GM18499 (cell line): ENCODE data around the gene SLC34A3.
"Not testable (repeated sequence)": the region's sequence is repeated elsewhere in the genome, so short reads cannot be mapped to it uniquely, and the experiment has no call there.

ENCODE experiments used
- ATAC-seq: cut with Tn5 transposase; IDR thresholded peaks from one replicate; pipeline ENCODE4 v1.9.1; 2021; ENCODE audit warnings: moderate number of reproducible peaks; ENCODE audit not compliant: insufficient read depth, unreplicated experiment

The SLC34A3 gene

DNA sequence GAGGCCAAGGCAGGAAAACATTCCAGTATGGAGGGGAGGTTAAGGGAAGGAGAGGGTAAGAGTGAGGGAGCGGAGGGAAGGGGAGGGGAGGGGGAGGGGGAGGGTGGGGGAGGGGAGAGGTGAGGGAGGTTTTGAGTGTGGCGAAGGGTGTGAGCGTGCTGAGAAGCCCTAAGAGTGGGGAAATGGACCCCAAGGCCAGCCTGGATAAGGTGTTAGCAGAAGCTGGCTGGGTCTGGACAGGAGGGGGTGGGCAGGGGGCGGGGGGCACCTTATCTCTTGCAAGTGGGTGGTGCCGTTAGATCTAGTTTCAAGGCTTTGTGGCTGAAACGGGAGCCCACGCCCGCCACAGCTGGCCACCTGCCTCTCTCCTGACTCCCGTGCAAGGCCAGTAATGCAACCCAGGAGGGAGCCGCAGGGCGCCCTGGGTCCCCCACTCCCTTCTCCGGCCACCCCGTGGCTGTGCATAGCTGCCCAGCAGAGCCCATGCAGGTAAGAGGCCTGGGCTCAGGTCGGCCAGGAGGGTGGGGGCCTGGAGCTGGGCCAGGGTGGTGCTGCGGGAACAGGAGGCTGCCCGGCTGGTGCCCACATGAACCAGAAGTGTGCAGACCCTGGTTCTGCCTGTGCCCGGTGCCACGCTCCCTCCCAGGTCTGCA, 2.7 kb upstream of the SLC34A3 start:
- ATAC-seq: no peak

DNA sequence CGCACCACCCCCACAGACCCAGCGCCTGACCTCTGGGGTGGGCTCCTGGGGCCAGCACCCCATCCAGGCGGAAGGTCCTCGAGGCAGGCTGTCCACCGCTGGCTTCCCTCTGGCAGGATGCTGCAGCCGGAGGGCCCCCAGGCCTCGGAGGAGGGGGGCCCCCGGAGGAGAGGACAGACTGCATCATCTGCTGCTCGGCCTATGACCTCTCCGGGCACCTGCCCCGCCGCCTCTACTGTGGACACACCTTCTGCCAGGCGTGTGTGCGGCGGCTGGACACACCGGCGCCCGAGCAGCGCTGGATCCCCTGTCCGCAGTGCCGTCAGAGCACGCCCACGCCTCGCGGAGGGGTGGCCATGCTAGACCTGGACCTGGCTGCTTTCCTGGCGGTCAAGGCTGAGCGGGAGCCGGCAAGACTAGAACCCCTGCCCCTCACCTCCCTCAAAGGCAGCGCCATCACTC, 2.2 kb upstream of the SLC34A3 start:
- ATAC-seq: no peak

DNA sequence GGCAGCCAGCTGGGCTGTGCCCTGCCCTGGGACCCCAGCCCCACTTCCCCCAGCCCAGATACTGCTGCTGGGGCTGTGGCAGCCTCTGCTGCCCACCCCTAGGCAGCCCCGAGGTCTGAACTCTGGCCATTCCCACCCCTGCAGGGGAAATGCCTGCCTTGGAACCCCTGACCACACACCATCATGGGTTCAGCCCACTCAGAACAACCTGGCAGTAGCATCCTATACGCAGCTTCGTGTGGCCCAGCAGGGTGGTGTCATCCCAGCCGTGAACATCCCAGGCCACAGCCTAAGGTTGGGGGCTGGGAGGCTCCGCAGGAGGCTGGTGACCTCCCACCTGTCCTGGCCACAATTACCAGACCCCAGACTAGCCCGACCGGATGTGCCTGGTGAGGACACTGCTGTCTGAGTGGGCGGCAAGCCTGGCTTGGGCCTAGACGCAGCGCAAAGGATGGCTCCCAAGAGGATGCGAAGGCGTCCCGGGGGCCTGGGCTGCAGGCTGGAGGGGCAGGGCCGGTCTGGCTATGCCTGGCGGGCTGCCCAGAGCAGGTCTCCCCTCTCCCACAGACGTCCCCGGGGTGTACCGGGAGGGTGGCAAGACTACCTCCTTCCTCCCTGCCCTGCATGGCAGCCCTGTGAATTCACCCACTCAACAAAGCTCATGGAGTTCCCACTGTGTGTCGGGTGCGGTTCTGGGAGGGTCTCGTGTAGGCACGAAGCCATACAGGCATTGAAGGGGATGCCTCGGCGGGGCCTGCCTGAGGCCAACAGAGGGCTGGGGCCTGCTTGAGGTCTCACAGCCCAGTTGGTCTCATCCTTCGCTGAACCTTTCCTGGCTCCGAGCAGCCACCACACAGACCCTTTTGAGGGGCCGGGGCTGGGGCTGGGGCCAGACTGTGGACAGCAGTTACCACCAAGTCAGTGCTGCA, 1.5 kb upstream of the SLC34A3 start:
- ATAC-seq: no peak

DNA sequence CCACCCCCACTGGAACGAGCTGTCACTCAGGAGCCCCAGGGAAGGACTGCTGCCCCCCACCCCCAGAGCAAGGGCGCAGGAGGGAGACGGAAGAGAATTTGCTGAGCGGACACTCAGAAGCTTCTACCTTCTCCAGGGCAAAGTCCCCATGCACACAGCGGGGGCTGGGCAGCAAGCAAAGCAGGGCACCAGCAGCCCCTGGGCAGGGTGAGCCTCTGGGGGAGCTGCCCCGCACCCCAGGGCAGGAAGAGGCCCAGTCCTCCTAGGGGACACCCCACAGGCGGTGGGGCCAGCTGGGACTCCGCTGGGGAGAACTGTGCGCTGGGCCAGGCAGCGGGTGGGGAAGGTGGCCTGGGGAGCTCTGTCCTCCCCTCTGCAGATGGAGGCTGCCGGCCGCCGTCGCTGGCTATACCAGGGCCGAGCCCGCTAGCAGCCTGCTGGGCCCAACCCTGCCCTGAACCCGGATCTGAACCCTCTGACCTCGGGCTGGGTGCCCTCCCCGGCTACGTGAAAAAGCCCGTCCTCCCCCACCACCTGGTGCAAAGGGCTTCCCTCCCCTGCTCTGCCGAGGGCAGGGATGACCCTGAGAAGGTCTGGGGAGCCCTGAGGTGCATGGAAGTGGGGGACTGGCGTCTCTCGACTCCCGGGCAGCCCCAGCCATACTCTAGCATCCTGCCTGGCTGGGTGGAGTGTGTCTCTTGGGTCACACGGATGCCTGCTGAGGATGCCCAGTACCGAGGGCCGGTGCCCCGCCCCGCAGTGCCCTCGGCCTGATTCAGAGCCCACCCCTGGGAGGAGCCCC, 597 bp upstream of the SLC34A3 start:
- no peak for ATAC-seq

DNA sequence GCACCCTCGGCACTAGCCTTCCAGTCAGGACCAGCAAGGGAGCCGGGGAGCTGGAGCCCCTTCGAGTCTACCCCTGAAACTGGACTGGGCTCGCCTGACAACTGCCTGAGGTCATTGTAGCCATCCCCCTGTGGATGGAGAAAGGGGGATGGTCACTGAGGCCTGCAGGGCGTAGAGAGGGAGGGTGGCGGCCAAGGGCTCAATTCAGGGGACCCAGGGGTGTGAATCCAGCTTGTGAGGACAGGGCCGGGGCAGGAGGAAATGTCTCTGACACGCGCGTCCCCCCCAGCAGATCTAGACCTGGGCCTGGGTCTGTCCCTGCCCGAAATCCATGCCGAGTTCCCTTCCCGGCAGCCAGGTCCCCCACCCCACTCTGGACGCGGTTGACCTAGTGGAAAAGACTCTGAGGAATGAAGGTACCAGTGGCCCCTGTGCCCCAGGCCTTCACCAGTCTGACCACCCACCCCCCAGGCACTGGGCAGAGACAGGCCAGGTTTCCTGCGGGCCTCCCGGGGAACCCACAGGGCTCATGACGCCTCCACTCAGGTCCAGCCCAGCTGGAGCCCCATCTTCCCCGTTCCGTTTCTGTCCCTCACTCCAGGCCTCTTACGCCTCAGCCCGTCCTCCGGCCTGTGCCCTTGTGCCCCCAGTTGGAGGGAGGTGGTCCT, 805 bp downstream of the SLC34A3 start:
- ATAC-seq: no peak

DNA sequence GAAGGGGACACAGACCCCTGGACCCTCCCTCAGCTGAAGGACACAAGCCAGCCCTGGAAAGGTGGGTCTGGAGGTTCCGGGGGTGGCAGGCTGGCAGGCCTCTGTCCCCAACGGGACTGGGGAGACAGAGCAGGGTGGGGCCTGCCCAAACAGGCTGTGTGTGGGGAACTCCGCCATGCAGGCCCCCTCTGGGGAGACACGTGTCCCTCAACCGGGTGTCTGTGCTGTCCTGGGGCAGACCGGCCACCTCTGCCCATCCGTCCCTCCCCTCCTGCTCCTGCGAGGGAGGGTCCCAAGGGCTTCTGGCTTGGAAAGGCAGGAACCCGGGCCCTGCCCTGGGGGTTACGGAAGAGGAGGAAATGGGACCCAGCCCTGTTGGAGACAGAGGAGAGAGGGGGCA, 1.4 kb downstream of the SLC34A3 start:
- ATAC-seq: no peak

DNA sequence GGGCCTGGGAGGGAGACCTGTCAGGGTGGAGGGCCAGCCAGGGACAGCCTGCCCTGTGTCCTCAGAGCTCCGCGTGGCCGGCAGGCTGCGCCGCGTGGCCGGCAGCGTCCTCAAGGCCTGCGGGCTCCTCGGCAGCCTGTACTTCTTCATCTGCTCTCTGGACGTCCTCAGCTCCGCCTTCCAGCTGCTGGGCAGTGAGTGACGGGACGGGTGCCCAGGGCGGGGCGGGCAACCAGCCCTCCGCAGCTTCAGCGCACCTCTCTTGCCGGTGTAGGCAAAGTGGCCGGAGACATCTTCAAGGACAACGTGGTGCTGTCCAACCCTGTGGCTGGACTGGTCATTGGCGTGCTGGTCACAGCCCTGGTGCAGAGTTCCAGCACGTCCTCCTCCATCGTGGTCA, 1.8 kb downstream of the SLC34A3 start:
- ATAC-seq: no peak

DNA sequence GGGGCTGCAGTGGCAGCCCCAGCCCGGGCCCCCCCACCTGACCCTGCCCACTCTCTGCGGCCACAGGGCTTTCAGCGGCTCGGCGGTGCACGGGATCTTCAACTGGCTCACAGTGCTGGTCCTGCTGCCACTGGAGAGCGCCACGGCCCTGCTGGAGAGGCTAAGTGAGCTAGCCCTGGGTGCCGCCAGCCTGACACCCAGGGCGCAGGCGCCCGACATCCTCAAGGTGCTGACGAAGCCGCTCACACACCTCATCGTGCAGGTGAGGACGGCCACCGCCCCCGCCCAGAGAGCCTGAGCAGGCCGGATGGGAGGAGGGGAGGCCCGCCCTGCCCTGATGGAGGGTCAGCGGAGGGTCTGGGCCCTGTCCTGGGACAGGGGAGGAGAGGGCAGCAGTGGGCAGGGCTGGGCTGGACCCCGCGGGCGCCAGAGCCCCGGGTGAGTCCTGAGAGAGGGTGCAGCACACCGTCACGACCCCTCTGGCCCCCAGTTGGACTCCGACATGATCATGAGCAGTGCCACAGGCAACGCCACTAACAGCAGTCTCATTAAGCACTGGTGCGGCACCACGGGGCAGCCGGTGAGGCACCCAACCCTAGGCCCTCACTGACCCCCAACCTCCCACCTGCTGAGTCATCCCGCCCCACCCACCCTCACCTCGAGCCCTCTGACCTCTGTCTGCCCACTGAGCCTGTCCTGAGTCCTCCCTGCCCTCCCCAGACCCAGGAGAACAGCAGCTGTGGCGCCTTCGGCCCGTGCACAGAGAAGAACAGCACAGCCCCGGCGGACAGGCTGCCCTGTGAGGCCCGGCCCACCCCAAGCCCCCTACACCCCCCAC, 2.7 kb downstream of the SLC34A3 start:
- no peak for ATAC-seq

DNA sequence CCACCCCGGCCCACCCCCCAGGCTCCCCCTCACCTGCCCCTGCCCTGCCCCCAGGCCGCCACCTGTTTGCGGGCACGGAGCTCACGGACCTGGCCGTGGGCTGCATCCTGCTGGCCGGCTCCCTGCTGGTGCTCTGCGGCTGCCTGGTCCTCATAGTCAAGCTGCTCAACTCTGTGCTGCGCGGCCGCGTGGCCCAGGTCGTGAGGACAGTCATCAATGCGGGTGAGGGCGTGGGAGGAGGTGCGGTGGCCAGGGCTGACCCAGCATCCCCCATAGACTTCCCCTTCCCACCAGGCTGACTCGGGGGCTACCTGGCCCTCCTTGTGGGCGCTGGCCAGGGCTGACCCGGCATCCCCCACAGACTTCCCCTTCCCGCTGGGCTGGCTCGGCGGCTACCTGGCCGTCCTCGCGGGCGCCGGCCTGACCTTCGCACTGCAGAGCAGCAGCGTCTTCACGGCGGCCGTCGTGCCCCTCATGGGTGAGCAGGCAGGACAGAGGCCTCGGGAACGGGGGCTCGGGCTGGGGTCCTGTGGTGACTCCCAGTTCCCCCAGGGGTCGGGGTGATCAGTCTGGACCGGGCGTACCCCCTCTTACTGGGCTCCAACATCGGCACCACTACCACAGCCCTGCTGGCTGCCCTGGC, 3.5 kb downstream of the SLC34A3 start:
- no peak for ATAC-seq

DNA sequence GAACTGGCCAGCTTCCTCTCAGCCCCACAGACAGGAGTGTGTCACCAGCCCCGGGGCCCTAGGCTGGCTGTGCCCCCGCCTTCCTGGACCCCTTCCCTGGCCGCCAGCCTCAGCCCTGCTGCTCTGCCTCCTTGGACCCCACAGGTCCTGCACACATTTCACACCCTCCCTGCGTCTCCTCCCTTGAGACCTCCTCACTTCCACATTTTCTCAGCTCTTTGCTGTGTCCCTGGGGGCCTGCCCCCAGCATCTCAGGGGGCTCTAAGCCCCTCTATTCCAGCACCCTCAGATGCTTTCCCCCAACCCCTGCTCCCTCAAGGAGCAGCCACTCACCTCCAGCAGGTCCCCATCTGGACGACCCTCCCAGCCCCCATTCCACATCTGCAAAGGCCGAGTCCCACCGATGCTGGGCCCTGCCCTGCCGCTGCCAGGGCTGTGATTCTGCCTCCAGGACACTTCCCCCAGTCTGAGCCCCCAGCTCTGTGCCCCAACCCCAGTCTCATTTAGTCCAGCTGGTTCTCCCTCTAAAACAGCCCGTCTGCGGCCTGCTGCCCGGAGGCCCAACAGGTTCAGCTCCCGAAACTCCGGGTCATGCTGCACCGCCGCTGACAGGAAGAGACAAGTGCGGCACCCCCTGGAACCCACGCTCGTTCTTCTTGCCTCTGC, 4.2 kb downstream of the SLC34A3 start:
- ATAC-seq: no peak

DNA sequence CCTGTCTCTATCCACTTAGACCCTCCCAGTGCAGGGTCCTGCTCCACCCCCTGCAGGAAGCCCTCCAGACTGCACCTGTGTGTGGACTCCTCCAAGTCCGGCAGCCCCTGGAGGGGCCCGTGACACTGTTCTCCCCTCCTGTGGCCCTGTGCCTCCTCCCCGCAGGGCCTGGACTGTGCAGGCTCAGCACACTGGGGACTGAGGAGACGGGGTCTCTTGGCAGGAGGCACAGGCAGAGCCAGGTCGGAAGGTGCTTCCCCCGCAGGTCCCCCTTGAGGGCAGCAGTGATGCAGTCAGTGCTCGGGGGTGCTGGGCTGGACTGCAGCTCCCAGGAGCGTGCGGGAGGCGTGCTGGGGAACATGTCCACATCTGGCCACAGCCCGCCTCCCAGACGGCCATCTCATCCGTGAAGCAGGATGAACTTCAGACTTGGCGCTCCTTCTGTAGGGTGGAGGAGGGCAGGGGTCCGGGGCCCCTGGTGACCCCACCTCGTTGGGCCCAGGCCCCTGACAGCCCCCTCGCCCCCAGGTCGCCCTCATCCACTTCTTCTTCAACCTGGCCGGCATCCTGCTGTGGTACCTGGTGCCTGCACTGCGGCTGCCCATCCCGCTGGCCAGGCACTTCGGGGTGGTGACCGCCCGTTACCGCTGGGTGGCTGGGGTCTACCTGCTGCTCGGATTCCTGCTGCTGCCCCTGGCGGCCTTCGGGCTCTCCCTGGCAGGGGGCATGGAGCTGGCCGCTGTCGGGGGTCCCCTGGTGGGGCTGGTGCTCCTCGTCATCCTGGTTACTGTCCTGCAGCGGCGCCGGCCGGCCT, 4.9 kb downstream of the SLC34A3 start:
- no peak for ATAC-seq

DNA sequence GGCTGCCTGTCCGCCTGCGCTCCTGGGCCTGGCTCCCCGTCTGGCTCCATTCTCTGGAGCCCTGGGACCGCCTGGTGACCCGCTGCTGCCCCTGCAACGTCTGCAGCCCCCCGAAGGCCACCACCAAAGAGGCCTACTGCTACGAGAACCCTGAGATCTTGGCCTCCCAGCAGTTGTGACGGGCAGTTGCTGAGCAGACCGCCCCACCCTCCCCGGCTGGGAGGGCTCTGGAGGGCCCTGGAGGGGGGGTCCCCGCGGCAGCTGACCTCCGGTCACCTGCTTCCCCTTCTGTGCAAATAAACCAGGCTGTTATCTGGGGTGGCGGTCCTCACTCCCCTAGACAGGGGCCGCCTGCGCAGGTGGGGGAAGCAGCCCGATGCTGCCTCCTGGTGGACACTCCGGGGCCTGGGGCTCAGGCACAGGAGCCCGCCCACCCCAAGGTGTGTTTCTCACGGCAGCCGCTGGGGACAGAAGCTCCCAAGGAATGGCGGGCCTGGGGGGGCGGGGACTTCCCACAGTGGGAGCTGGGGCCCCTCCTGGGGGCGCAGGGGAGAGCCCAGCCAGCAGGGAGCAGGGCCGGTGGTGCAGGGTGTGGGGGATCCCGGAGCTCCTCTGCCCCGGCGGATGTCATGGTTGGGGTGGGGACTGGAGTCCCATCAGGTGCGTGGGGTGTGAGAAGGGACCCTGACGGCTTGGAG, 5.7 kb downstream of the SLC34A3 start:
- ATAC-seq: no peak

DNA sequence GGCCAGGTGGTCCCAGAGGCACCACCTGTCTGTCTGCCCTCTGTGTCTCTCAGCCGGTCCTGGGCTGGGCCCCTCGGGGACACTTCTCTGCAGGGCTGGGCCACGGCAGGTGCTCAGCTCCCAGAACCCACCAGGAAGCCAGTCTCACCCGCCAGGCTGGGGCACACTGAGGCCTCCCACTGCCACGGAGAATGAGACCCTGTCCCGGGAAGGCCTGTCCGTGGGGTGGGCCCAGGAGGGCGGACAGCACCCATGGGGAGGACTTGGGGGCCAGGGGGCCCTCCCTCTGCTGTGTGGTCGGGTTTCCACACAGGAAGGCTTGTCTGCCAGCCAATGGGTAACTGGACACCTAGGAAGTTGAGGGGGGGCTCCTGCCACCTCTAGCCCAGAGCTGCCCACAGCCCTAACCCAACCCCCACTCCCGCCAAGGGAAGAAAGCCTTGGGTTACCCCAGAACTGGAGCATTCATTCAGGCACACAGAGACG, 6.3 kb downstream of the SLC34A3 start:
- no peak for ATAC-seq

DNA sequence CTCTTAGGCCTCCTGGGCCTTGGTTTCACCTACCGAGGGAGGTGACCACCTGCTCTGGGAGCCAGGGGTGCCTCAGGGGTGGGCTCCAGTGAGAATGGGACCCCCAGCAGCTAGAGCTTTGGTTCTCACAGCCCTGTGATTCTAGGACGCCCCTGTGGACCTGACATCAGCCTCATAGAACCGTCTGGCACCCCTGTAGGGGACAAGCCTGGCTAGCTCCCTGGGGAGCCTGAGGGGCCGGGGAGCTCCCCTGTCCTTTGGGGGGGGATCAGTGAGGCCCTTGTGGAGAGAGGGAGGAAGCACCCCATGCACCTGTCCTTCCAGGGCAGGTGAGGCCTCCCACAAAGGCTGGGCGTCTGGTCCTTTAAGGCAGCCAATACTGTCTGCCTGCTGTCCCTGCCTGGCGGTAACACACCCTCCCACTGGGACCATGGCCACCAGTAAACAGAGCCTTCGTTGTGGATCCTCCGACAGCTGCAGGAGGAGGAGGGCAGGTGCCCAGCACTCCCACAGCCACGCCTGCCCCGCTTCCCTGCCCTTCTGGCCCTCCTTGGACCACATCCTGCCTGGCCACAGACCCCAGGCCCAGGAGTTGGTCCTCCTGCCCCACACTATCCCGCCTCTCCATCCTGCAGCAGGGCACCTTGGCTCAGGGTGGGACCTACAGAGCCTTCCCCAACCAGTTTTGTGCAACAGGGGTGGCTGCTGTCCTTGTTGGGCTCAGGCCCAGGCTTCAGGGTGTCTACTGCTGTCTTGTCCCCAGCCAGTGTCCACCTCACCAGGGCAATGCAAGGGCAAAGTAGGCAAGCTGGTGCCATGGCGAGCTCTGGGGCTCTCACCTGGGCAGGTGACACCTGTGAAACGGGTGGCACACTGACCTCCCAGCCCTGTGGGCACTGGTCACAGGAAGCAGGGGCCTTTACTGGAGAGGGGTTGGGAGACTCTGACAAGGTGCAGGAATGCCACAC, 7.3 kb downstream of the SLC34A3 start:
- no peak for ATAC-seq

DNA sequence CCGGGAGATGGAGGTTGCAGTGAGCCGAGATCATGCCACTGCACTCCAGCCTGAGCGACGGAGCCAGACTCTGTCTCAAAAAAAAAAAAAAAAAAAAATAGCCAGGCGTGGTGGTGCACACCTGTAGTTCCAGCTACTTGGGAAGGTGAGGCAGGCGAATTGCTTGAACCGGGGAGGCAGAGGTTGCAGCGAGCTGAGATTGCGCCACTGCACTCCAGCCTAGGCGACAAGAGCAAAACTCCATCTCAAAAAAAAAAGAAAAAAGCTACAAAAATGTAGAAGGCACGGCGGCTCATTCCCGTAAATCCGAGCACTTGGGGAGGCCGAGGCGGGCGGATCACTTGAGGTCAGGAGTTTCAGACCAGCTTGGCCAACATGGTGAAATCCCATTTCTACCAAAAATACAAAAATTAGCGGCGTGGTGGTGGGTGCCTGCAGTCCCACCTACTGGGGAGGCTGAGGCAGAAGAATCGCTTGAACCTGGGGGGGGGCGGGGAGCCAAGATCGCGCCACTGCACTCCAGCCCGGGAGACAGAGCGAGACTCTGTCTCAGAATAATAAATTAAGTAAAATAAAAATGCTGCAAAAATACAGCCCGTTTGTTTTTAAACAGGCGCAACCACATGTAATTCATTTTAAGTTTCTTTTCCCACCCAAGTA, 9.0 kb downstream of the SLC34A3 start:
- ATAC-seq: not testable (repeated sequence)
